ENCODE data around the gene FRYL.

DNA sequence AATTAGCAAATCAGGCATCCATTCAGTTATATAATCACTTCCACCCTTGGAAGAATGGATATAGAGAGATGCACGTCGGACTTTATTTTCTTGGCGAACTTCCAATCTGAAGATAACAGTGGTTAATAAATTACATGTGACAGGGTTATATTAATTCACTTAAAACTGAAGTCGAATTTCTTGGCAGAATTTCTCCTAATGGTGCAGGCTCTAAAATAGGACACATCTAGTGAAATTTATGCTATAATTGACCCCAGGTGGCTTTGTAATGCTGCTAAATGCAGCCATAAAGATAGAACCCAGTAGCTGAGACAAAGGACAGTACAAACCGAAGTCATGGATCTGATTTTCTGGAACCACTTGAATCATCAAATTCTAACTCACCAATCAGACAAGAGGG lies 317.7 kb downstream of the FRYL start:
- TF ChIP-seq, protein P1, sequence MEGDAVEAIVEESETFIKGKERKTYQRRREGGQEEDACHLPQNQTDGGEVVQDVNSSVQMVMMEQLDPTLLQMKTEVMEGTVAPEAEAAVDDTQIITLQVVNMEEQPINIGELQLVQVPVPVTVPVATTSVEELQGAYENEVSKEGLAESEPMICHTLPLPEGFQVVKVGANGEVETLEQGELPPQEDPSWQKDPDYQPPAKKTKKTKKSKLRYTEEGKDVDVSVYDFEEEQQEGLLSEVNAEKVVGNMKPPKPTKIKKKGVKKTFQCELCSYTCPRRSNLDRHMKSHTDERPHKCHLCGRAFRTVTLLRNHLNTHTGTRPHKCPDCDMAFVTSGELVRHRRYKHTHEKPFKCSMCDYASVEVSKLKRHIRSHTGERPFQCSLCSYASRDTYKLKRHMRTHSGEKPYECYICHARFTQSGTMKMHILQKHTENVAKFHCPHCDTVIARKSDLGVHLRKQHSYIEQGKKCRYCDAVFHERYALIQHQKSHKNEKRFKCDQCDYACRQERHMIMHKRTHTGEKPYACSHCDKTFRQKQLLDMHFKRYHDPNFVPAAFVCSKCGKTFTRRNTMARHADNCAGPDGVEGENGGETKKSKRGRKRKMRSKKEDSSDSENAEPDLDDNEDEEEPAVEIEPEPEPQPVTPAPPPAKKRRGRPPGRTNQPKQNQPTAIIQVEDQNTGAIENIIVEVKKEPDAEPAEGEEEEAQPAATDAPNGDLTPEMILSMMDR (IDR thresholded peaks at IDR 0.05; ENCODE audit: low read length), result no peak
- no peak for TF ChIP-seq EZH2 (IDR thresholded peaks at IDR 0.05; ENCODE audit: borderline replicate concordance, low read length)

All from OCI-LY1 (cell line).